HEK293 (cell line): ENCODE measurements around the gene ATP6V1F.
A peak's percentile ranks its signal among the peaks of the same experiment; 100 is the strongest.

Source experiments
- CTCF ChIA-PET: fragments of 350-600 bp; formaldehyde crosslinking; extraction: SDS; loops from one replicate; lab custom pipeline; 2021; ENCODE audit warnings: antibody characterized with exemption; lab: Yijun Ruan, JAX
- POLR2A ChIA-PET: fragments of 300-600 bp; formaldehyde crosslinking; extraction: SDS; loops from one replicate; lab custom pipeline; 2020; ENCODE audit warnings: antibody characterized with exemption, inconsistent platforms; lab: Yijun Ruan, JAX
- H3K27ac ChIP-seq: fragments of 200-500 bp; sonication (Bioruptor generic); 2 replicates; pipeline ENCODE4 v1.5.1; 2014; ENCODE audit warnings: low read depth, low read length, control low read depth, inconsistent platforms; ENCODE audit errors: extremely low read depth
- H3K36me3 ChIP-seq, 2 experiments: fragments of 200-500 bp in 1 of 2; sonication (Bioruptor generic) in 1 of 2; 1 replicate in 1 of 2; 2 replicates in 1 of 2; pipeline ENCODE4 v1.5.1; 2014 to 2017; ENCODE audit warnings: inconsistent platforms in 2 of 2, low read length in 2 of 2; ENCODE audit not compliant: control insufficient read depth in 2 of 2, insufficient read depth in 1 of 2
- H3K4me1 ChIP-seq: fragments of 200-500 bp; sonication (Bioruptor generic); 2 replicates; pipeline ENCODE4 v1.5.1; 2014; ENCODE audit warnings: mild to moderate bottlenecking, low read length, inconsistent platforms; ENCODE audit not compliant: control insufficient read depth, insufficient read depth
- H3K4me3 ChIP-seq: 2 replicates; pipeline ENCODE4 v1.5.1; 2011; ENCODE audit warnings: low read depth, mild to moderate bottlenecking, control low read depth, low read length, moderate library complexity
- H3K9me3 ChIP-seq: fragments of 200-500 bp; sonication (Bioruptor generic); 2 replicates; pipeline ENCODE4 v1.5.1; 2014; ENCODE audit warnings: low read depth, low read length, inconsistent platforms; ENCODE audit not compliant: control insufficient read depth, insufficient read depth
- HOXC10 ChIP-seq: sonication (generic); formaldehyde crosslinking; IDR thresholded peaks from 2 replicates; pipeline ENCODE4 v1.8.1; 2023; ENCODE audit warnings: mild to moderate bottlenecking, missing genetic modification reagents
- KLF1 ChIP-seq: fragments of 450-650 bp; formaldehyde crosslinking; IDR thresholded peaks from 2 replicates; pipeline ENCODE4 v1.5.1; 2016; ENCODE audit warnings: missing biosample characterization, missing genetic modification characterization
- RBAK ChIP-seq: fragments of 450-650 bp; formaldehyde crosslinking; IDR thresholded peaks from 2 replicates; pipeline ENCODE4 v1.5.1; 2016; ENCODE audit warnings: missing biosample characterization, missing genetic modification characterization
- REPIN1 ChIP-seq: fragments of 450-650 bp; formaldehyde crosslinking; IDR thresholded peaks from 2 replicates; pipeline ENCODE4 v1.5.1; 2017; ENCODE audit warnings: missing biosample characterization, missing genetic modification characterization, low read depth
- TCF7L2 ChIP-seq: IDR thresholded peaks from 2 replicates; pipeline ENCODE4 v1.6.1; 2011; ENCODE audit warnings: low read depth, mild to moderate bottlenecking, inconsistent platforms, low read length, moderate library complexity, borderline replicate concordance
- ZBTB21 ChIP-seq: fragments of 450-650 bp; formaldehyde crosslinking; IDR thresholded peaks from 2 replicates; pipeline ENCODE4 v1.5.1; 2017; ENCODE audit warnings: missing biosample characterization, missing genetic modification characterization
- ZFP37 ChIP-seq: fragments of 450-650 bp; formaldehyde crosslinking; IDR thresholded peaks from 2 replicates; pipeline ENCODE4 v1.5.1; 2016; ENCODE audit warnings: missing biosample characterization, missing genetic modification characterization
- ZIC2 ChIP-seq: fragments of 450-650 bp; formaldehyde crosslinking; IDR thresholded peaks from 2 replicates; pipeline ENCODE4 v1.5.1; 2016; ENCODE audit warnings: missing biosample characterization, missing genetic modification characterization
- ZNF10 ChIP-seq: fragments of 450-650 bp; formaldehyde crosslinking; IDR thresholded peaks from 2 replicates; pipeline ENCODE4 v1.5.1; 2017; ENCODE audit warnings: missing biosample characterization, missing genetic modification characterization
- ZNF16 ChIP-seq: fragments of 450-650 bp; formaldehyde crosslinking; IDR thresholded peaks from 2 replicates; pipeline ENCODE4 v1.5.1; 2016; ENCODE audit warnings: low read depth, missing biosample characterization, missing genetic modification characterization
- ZNF175 ChIP-seq: fragments of 450-650 bp; formaldehyde crosslinking; IDR thresholded peaks from 2 replicates; pipeline ENCODE4 v1.5.1; 2016; ENCODE audit warnings: missing biosample characterization, missing genetic modification characterization
- ZNF221 ChIP-seq: fragments of 450-650 bp; formaldehyde crosslinking; IDR thresholded peaks from 2 replicates; pipeline ENCODE4 v1.5.1; 2017; ENCODE audit warnings: missing biosample characterization, missing genetic modification characterization, borderline replicate concordance
- ZNF266 ChIP-seq: fragments of 450-650 bp; formaldehyde crosslinking; IDR thresholded peaks from 2 replicates; pipeline ENCODE4 v1.5.1; 2016; ENCODE audit warnings: missing biosample characterization, missing genetic modification characterization, low read depth
- ZNF335 ChIP-seq: fragments of 450-650 bp; formaldehyde crosslinking; conservative IDR thresholded peaks from 2 replicates; pipeline ENCODE4 v1.5.1; 2016; ENCODE audit warnings: missing biosample characterization, missing genetic modification characterization
- ZNF514 ChIP-seq: fragments of 450-650 bp; formaldehyde crosslinking; IDR thresholded peaks from 2 replicates; pipeline ENCODE4 v1.5.1; 2016; ENCODE audit warnings: missing biosample characterization, missing genetic modification characterization
- ZNF555 ChIP-seq: fragments of 450-650 bp; formaldehyde crosslinking; conservative IDR thresholded peaks from 2 replicates; pipeline ENCODE4 v1.5.1; 2017; ENCODE audit warnings: missing biosample characterization, mild to moderate bottlenecking, missing genetic modification characterization, inconsistent platforms
- ZNF629 ChIP-seq: fragments of 450-650 bp; formaldehyde crosslinking; IDR thresholded peaks from 2 replicates; pipeline ENCODE4 v1.5.1; 2017; ENCODE audit warnings: missing biosample characterization, missing genetic modification characterization
- ZSCAN23 ChIP-seq: fragments of 450-650 bp; formaldehyde crosslinking; IDR thresholded peaks from 2 replicates; pipeline ENCODE4 v1.5.1; 2016; ENCODE audit warnings: missing biosample characterization, missing genetic modification characterization
- ZSCAN30 ChIP-seq: fragments of 450-650 bp; IDR thresholded peaks from 2 replicates; pipeline ENCODE4 v1.5.1; 2018; ENCODE audit warnings: missing biosample characterization, mild to moderate bottlenecking, missing genetic modification characterization, moderate library complexity
- ZXDB ChIP-seq: fragments of 450-650 bp; formaldehyde crosslinking; IDR thresholded peaks from 2 replicates; pipeline ENCODE4 v1.5.1; 2016; ENCODE audit warnings: missing biosample characterization, missing genetic modification characterization
- TF ChIP-seq, protein P1 (sequence below): fragments of 450-650 bp; formaldehyde crosslinking; IDR thresholded peaks from 2 replicates; pipeline ENCODE4 v1.5.1; 2016; ENCODE audit warnings: missing biosample characterization, missing genetic modification characterization
- TF ChIP-seq, protein P2 (sequence below): fragments of 450-650 bp; IDR thresholded peaks from 2 replicates; pipeline ENCODE4 v1.5.1; 2018; ENCODE audit warnings: missing biosample characterization, missing genetic modification characterization

Gene ATP6V1F

DNA sequence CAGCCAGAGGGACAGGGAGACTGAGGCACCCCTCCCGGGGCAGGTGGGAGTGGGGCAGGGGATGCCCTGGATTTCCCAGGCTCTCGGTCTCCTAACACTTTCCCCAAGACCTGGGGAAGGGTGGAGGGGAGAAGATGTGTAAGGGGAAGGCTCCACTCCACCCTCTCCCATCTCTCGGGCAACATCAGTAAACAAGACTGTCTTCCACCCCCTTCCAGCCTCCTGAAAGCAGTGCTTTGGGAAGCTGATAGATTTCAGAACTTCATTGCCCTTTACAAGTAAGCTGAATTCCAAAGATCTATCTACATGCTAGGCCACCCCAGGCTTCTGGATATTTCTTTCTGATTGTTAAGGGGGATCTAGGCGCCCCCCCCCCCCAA is 28.7 kb upstream of the ATP6V1F start:
- Histone ChIP-seq H3K9me3 (no peaks in the 10 kb centered on the region), H3K27ac (no peak overlapping the region), H3K4me3 (no peak overlapping the region), H3K36me3 (peaks cover 0 to 44% of the 10 kb centered on the region in 2 experiments; a peak in 1 of 3 replicates), H3K4me1 (no peaks in the 10 kb centered on the region)
- ChIA-PET CTCF (interaction anchor here (0.7 to 1.3 kb wide), 3 partner anchors 9 to 71 kb away, joined by 3 read pairs; no protein-coding TSS in a partner anchor), POLR2A (no interaction called here)
- no peak for TF ChIP-seq ZNF335 (tag by site-specific recombination)
- TF ChIP-seq ZNF514: no peak
- TF ChIP-seq KLF1 (tag by site-specific recombination): no peak
- no peak for TF ChIP-seq ZBTB21 (tag by site-specific recombination)
- no peak for TF ChIP-seq ZXDB (tag by site-specific recombination)
- TF ChIP-seq ZFP37 (tag by site-specific recombination): no peak
- no peak for TF ChIP-seq RBAK (tag by site-specific recombination)
- TF ChIP-seq ZNF221 (tag by site-specific recombination): no peak
- TF ChIP-seq ZSCAN23 (tag by site-specific recombination): no peak
- TF ChIP-seq ZNF16 (tag by site-specific recombination): no peak
- no peak for TF ChIP-seq REPIN1
- TF ChIP-seq ZNF10: no peak
- TF ChIP-seq, protein P1, sequence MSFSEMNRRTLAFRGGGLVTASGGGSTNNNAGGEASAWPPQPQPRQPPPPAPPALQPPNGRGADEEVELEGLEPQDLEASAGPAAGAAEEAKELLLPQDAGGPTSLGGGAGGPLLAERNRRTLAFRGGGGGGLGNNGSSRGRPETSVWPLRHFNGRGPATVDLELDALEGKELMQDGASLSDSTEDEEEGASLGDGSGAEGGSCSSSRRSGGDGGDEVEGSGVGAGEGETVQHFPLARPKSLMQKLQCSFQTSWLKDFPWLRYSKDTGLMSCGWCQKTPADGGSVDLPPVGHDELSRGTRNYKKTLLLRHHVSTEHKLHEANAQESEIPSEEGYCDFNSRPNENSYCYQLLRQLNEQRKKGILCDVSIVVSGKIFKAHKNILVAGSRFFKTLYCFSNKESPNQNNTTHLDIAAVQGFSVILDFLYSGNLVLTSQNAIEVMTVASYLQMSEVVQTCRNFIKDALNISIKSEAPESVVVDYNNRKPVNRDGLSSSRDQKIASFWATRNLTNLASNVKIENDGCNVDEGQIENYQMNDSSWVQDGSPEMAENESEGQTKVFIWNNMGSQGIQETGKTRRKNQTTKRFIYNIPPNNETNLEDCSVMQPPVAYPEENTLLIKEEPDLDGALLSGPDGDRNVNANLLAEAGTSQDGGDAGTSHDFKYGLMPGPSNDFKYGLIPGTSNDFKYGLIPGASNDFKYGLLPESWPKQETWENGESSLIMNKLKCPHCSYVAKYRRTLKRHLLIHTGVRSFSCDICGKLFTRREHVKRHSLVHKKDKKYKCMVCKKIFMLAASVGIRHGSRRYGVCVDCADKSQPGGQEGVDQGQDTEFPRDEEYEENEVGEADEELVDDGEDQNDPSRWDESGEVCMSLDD: no peak
- TF ChIP-seq HOXC10 (CRISPR knock-in tag): no peak
- no peak for TF ChIP-seq ZNF175 (tag by site-specific recombination)
- no peak for TF ChIP-seq ZSCAN30 (tag by site-specific recombination)
- TF ChIP-seq ZNF266: no peak
- TF ChIP-seq ZNF629: no peak
- no peak for TF ChIP-seq TCF7L2

DNA sequence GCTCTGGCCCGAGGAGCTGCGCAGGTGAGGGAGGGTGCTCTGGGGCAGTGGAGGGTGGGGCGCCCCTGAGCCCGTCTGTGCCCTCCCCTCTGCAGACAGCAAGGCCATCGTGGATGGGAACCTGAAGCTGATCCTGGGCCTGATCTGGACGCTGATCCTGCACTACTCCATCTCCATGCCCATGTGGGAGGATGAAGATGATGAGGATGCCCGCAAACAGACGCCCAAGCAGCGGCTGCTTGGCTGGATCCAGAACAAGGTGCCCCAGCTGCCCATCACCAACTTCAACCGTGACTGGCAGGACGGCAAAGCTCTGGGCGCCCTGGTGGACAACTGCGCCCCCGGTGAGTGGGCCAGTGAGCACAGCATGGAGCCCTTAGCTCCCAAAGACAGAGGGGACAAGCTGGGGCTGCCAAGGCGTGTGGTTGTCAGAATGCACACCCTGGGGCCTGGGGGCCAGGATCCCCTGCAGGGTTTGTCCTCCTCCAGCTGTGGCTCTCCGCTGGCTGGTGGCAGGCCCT is 27.4 kb upstream of the ATP6V1F start:
- POLR2A ChIA-PET: interaction anchor here (0.6 to 0.8 kb wide), 2 partner anchors 44 to 700 kb away, joined by 3 to 6 read pairs; no protein-coding TSS in a partner anchor
- TF ChIP-seq ZNF555 (no peak), ZIC2 (tag by site-specific recombination) (peak; percentile 64)
- TF ChIP-seq, protein P2, sequence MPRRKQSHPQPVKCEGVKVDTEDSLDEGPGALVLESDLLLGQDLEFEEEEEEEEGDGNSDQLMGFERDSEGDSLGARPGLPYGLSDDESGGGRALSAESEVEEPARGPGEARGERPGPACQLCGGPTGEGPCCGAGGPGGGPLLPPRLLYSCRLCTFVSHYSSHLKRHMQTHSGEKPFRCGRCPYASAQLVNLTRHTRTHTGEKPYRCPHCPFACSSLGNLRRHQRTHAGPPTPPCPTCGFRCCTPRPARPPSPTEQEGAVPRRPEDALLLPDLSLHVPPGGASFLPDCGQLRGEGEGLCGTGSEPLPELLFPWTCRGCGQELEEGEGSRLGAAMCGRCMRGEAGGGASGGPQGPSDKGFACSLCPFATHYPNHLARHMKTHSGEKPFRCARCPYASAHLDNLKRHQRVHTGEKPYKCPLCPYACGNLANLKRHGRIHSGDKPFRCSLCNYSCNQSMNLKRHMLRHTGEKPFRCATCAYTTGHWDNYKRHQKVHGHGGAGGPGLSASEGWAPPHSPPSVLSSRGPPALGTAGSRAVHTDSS (tag by site-specific recombination): peak; percentile 65
- H3K4me1 ChIP-seq: no peaks in the 10 kb centered on the region
- no peak overlapping the region for H3K27ac ChIP-seq
- no peak overlapping the region for H3K4me3 ChIP-seq
- H3K36me3 ChIP-seq: peaks cover 0 to 57% of the 10 kb centered on the region in 2 experiments; a peak in 1 of 3 replicates
- CTCF ChIA-PET: interaction anchor here (0.7 kb wide), 1 partner anchor 330 kb away, joined by 3 read pairs; no protein-coding TSS in a partner anchor
- no peaks in the 10 kb centered on the region for H3K9me3 ChIP-seq
